NB4 (cell line): ENCODE results near the gene LDLRAD4.

Experiments used
- MYC ChIP-seq: IDR thresholded peaks from 2 replicates; pipeline ENCODE4 v1.6.1; 2011; ENCODE audit warnings: low read depth, low read length
- POLR2A ChIP-seq: IDR thresholded peaks from 2 replicates; pipeline ENCODE4 v1.6.1; 2011; ENCODE audit warnings: mild to moderate bottlenecking; ENCODE audit not compliant: insufficient read length; ENCODE audit errors: extremely low read depth
- TF ChIP-seq, protein P1 (sequence below): IDR thresholded peaks from one replicate; pipeline ENCODE4 v1.5.1; 2012; ENCODE audit warnings: low read depth, low read length

DNA sequence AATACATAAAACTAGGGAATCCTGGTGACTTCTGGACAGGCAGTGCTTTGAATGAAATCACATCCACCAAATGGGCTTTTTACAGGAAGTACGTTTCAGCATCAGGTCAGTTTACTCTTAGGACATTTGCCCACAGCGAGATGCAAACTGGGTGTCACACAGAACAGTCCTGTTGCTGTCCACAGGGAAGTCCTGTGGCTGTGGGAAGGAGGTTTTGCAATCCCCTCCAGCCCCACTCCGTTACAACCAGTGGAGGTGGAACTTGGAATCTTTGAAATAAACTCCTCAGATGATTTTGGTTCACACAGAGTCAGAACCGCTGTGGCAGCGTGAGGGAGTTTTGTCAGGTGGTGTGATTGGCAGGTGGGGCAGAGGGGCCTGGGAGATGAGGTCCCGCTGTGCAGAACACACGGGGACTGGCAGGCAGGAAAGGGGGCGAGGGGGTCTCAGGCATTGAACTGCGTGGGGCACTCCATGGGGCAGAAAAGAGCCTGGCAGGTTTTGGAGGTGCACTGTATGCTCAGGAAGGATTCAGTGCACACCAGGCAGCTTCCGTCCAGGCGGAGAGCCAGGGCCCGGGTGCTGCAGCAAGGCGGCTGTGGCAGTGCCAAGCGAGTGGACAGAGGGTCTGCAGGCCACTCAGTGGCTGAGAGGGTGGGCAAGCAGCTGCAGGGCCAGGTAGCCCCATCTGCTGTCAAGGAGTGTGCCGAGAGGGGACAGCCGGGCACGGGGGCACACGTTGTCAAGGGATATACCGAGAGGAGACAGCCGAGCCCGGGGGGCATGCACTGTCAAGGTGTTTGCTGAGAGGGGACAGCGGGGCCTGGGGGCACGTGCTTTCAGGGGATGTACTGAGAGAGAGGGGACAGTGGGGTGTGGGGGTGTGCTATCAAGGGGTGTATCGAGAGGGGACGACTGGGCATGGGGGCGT lies 148.7 kb downstream of the LDLRAD4 start:
- TF ChIP-seq, protein P1, sequence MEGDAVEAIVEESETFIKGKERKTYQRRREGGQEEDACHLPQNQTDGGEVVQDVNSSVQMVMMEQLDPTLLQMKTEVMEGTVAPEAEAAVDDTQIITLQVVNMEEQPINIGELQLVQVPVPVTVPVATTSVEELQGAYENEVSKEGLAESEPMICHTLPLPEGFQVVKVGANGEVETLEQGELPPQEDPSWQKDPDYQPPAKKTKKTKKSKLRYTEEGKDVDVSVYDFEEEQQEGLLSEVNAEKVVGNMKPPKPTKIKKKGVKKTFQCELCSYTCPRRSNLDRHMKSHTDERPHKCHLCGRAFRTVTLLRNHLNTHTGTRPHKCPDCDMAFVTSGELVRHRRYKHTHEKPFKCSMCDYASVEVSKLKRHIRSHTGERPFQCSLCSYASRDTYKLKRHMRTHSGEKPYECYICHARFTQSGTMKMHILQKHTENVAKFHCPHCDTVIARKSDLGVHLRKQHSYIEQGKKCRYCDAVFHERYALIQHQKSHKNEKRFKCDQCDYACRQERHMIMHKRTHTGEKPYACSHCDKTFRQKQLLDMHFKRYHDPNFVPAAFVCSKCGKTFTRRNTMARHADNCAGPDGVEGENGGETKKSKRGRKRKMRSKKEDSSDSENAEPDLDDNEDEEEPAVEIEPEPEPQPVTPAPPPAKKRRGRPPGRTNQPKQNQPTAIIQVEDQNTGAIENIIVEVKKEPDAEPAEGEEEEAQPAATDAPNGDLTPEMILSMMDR = no peak
- no peak for TF ChIP-seq POLR2A
- TF ChIP-seq MYC = no peak
